Measurements from ENCODE around the gene CDK5RAP3.

Gene CDK5RAP3

DNA sequence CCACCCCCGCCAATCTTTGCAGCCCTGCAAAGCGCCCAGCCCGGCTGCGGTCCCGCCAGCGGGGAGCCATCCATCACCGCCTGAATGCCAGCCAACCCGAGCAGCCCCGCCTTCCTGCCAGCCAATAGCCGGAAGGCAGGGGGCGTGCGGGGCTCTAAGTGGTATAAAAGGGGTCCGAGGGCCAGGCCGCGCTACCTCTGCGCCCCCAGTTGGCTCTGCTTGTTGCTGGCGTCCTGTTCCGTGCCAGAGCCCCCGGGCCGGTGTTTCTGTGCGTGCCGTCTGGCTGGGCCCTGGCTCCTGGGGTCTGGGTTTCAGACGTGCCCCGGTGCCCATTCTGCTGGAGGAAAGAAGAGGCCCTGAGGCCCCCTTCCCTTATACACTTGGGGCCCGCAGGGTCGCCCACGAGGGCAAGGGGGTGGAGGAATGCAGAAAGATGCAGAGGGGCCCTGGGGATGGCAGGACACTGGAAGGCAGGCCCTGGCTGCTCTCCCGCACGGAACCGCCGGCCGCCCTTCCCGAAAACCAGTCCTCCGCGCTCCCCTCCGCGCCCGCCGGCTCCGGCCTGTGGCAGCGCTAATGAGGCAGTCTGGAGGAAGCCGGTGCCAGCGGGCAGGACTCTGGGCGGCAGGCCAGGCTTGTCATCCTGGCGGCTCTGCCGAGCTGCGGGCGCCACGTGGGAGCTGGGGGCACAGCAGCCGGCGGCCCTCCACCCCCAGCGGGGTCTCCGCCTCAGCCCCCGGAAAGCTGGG, 52.7 kb downstream of the CDK5RAP3 start:
- peaks cover 38% of the 10 kb centered on the region for H3K4me1 Mint-ChIP-seq (ENCODE audit: low read depth)
- peaks cover 35% of the 10 kb centered on the region for H3K27me3 Mint-ChIP-seq (ENCODE audit: low read depth)
- DNase-seq (ENCODE audit: low spot score), result peak; percentile 22
- peak overlapping the region; percentile 81 for H3K4me3 Mint-ChIP-seq
- H3K27ac Mint-ChIP-seq, result peak overlapping the region; percentile 72
- H3K9me3 Mint-ChIP-seq, result no peaks in the 10 kb centered on the region
- no peaks in the 10 kb centered on the region for H3K36me3 Mint-ChIP-seq (ENCODE audit: low read depth)

DNA sequence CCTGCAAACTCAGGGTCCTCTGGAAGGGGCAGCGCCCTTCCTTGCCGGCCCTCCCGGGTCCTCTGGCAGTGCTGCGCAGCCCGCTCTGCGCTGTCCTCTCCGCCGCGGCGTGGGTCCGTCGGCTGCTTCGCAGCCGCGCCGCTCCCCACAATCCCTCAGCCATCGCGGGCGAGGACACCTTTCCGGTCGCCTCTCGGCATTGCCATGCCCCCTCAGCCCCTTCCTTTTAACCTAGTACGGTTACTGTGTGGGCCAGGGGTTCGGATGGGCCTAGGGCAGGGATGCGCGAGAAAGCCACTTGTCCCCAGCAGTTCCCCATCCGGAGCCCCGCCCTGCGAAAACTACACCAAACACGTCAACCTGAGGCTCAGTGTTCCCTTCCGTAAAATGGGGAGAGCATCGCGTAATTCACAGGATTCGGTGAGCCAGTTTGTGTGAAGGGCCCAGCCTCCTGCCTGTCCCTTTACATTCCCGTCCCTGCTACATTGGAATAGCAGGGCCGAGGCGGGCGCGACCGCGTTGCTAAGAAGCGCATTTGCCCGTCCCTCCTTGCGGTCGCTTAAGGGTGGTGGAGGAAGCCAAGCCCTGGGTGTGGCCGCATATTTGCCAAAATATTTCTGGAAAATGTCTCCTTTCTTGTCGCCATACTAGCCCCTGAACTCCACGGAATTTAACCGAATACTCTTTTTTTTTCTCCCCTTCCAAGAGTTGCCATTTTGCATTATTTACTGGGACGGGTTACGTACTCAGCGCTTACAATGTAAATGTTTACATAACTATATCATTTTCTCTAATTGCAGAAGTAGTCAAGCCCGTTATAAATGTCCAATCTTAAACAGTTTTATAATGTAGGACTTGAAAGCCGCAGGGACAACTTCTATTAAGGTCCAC, 53.5 kb downstream of the CDK5RAP3 start:
- Mint-ChIP-seq H3K4me3 (peak overlapping the region; percentile 97), H3K36me3 (ENCODE audit: low read depth) (no peaks in the 10 kb centered on the region), H3K27me3 (ENCODE audit: low read depth) (peaks cover 35% of the 10 kb centered on the region), H3K4me1 (ENCODE audit: low read depth) (peaks cover 35% of the 10 kb centered on the region), H3K27ac (peak overlapping the region; percentile 96), H3K9me3 (no peaks in the 10 kb centered on the region)
- peak; percentile 53 for DNase-seq (ENCODE audit: low spot score)

DNA sequence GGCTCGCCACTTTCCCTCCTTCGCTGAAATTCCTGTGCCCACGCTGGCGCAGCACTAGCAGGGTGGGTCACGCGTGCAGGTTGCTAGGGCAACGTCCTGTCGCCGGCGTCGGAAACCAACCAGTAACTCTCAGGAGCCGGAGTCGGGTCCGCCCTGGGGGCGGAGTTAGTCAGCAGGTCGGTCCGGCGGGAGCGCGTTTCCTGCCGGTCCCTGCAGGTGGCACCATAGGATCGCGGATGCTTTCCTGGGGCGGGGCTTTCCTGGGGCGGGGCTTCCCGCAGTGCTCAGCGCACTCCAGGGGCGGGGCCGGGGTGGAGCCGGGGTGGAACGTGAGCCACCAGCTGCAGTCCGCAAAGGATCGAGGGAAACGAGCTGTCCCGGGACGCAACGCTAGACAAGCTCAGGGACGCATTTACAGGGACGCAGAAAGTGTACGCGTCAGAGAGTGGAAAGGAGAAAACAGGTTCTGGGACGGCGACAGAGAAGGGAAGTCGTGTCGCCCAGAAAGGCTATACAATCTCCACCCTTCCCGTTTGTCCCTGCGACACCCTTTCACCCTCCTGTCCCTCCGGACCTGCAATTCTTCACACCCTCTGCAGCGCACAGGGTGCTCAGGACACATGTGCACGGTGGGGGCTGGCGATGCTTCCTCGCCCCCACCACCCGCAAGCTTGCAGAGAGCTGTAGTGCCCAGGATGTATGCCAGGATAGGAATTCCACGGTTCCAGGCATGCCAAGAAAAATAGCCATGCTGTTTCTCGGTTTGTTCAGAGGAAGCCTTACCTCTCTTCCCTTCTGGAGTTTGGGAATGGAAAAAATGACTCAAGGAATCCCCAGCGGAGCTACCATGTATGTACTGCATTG, 54.4 kb downstream of the CDK5RAP3 start:
- DNase-seq (ENCODE audit: low spot score), result peak; percentile 94
- Mint-ChIP-seq H3K9me3 (no peaks in the 10 kb centered on the region), H3K4me3 (peak overlapping the region; percentile 97), H3K27ac (peak overlapping the region; percentile 96), H3K27me3 (ENCODE audit: low read depth) (peaks cover 36% of the 10 kb centered on the region), H3K4me1 (ENCODE audit: low read depth) (peaks cover 35% of the 10 kb centered on the region), H3K36me3 (ENCODE audit: low read depth) (no peaks in the 10 kb centered on the region)

DNA sequence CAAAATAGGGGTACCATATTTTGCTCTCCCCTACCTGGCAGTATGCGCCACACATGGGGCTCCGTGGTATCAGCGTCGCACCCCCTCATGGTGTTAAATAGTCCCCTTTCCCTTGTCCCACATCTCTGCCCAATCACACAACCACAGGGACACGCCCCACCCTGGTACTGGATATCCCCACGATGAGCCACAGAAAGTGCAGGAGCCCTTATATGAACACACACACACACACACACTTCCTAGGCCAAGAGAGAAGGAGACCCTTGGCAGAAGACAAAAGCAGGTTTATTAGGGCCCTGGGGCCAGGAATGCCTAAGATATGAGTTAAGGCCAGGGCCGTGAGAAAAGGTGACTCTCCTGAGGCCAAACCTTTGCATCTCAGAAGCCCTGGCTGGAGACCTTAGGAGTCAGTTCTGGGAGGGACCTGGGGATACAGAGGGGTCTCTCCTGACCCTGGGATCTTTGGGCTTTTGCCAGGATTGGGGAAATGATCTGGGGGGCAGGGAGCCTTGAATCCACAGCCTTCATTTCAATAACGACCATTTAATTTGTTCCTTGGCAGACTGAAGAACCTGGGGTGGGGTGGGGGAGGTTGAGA, 55.1 kb downstream of the CDK5RAP3 start:
- no peaks in the 10 kb centered on the region for H3K9me3 Mint-ChIP-seq
- no peak overlapping the region for H3K27ac Mint-ChIP-seq
- peak overlapping the region; percentile 97 for H3K4me3 Mint-ChIP-seq
- H3K27me3 Mint-ChIP-seq (ENCODE audit: low read depth), result peaks cover 37% of the 10 kb centered on the region
- H3K36me3 Mint-ChIP-seq (ENCODE audit: low read depth), result no peaks in the 10 kb centered on the region
- no peak for DNase-seq (ENCODE audit: low spot score)
- peaks cover 35% of the 10 kb centered on the region for H3K4me1 Mint-ChIP-seq (ENCODE audit: low read depth)

DNA sequence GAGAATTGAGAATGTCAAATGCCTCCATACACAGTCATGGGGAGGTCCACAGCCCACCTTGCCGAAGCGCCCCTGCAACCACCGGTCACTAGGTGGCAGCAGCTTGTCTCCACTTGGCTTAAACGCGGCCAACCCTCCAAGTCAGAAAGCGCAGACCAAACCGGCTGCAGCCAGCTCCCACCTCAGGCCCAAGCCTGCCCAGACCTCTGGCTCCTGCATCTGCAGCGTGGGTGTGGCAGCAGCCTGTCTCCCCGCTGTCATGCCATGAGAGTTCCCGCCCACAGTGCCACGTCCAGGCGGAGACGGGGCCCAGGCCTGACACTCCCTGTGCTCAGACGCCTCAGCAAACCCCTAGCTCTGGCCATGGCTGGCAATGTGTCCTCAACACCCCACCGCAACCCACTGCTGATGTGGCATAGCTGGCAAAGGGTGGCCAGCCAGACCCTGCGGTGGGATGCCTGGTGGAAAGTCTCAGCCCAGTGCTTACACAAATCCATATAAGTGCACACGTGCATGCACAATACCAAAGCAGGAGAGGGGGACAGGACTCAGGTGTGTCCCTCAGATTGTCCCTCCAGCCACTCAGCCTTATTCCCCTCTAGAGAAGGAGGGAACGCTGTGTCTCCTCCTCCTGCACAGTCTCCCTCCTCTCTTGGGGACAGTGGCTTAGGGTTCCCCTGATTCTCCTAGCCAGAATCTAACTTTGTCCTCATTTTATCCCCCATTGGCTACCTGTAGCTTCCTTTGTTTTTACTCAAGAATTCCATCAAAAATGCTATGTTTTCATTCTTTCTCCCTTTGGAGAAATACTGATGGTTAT, 55.8 kb downstream of the CDK5RAP3 start:
- Mint-ChIP-seq H3K36me3 (ENCODE audit: low read depth) (no peaks in the 10 kb centered on the region), H3K4me3 (peak overlapping the region; percentile 97), H3K27ac (no peak overlapping the region), H3K4me1 (ENCODE audit: low read depth) (peaks cover 35% of the 10 kb centered on the region), H3K27me3 (ENCODE audit: low read depth) (peaks cover 37% of the 10 kb centered on the region), H3K9me3 (no peaks in the 10 kb centered on the region)
- peak; percentile 60 for DNase-seq (ENCODE audit: low spot score)

DNA sequence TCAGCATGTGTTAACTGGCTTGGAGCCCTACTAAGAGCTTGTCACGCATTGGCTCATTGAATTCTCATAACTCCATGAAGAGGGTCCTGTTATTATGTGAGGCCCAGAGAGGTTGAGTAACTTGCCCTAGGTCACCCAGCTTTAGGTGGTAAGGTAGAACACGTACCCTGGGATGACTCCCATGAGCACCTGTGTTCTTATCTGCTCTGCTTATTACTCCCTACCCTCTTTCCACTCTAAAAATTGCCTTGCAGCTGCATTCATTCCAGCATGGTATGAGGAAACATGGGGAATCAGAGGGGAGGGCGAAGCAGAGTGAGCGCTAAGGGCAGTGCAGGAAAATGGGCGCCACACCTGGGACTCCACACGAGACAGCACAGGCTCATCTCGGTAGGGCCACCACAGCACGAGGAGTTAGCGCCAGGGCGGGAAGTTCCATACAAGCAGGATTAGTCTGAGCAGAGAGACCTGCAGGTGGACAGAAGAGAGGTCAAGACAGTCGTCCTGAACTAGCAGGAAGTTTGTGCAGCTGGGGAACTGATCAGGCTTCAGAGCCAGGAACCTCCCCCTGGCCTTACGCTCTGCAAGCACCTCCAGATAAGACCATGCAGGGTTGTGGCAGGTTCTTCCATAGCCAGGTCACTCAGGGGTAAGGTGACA, 56.5 kb downstream of the CDK5RAP3 start:
- H3K9me3 Mint-ChIP-seq, result no peaks in the 10 kb centered on the region
- no peaks in the 10 kb centered on the region for H3K36me3 Mint-ChIP-seq (ENCODE audit: low read depth)
- DNase-seq (ENCODE audit: low spot score), result no peak
- peaks cover 35% of the 10 kb centered on the region for H3K27me3 Mint-ChIP-seq (ENCODE audit: low read depth)
- H3K27ac Mint-ChIP-seq, result no peak overlapping the region
- H3K4me3 Mint-ChIP-seq, result no peak overlapping the region
- H3K4me1 Mint-ChIP-seq (ENCODE audit: low read depth), result peaks cover 31% of the 10 kb centered on the region

DNA sequence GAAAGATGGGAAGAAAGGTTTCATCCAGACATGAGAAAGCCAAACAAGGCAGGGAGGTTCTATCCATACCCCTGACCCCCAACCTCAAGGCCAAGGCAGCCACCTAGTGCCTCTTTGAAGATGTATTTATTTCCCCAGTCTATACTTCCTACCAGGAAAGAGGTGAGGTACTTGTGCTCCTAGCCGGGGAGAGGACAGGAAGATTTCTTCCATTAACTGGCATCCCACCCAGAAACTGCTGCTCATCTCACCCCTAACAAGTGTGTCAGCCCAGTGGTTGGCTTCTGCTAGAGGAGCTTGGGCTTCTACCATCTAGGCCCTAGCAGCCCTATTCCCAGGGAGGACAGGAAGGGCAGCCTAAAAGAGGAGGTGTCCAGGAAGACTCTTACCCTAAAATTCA, 57.8 kb downstream of the CDK5RAP3 start:
- Mint-ChIP-seq H3K4me1 (ENCODE audit: low read depth) (peaks cover 23% of the 10 kb centered on the region), H3K9me3 (no peaks in the 10 kb centered on the region), H3K36me3 (ENCODE audit: low read depth) (no peaks in the 10 kb centered on the region), H3K27ac (no peak overlapping the region), H3K27me3 (ENCODE audit: low read depth) (peaks cover 35% of the 10 kb centered on the region), H3K4me3 (no peak overlapping the region)
- no peak for DNase-seq (ENCODE audit: low spot score)

DNA sequence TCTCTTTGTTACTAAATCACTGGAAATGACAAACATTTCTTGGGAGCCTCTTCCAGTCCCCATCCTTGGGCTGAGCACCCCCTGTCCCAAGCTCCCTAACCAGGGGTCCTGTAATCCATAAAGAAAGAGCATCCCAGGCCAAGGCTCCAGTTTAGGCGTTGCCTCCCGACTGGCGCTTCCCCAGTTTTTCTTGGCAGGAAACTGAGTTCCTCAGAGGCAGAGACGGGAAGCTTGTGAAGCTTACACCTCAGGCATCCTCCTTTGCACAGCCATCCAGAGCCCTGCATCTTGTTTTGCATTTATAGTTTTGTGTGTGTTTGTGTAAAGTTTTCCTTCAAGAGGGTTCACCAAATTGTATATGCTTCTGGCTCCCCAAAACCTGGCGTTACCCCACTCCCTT, 59.6 kb downstream of the CDK5RAP3 start:
- Mint-ChIP-seq H3K27me3 (ENCODE audit: low read depth) (peaks cover 33% of the 10 kb centered on the region), H3K4me3 (no peak overlapping the region), H3K4me1 (ENCODE audit: low read depth) (peaks cover 12% of the 10 kb centered on the region), H3K27ac (no peak overlapping the region), H3K36me3 (ENCODE audit: low read depth) (no peaks in the 10 kb centered on the region), H3K9me3 (no peaks in the 10 kb centered on the region)
- DNase-seq (ENCODE audit: low spot score), result no peak
